Measurements from ENCODE around the gene RBM19.

The RBM19 gene

GRCh38 chr12:114011711-114012110 is 45.6 kb upstream of the RBM19 start:
- Histone ChIP-seq H3K27ac (no peak overlapping the region), H3K36me3 (no peaks in the 10 kb centered on the region), H3K4me3 (ENCODE audit: low read depth, low read length) (no peak overlapping the region), H3K27me3 (ENCODE audit: insufficient read depth, low read depth, severe bottlenecking) (peaks cover 59% of the 10 kb centered on the region), H3K9me3 (ENCODE audit: severe bottlenecking) (peaks cover 3% of the 10 kb centered on the region)
- TF ChIP-seq CTCF (IDR thresholded peaks at IDR 0.05; ENCODE audit: low read depth, low read length) = no peak
- DNase-seq = no peak

DNA sequence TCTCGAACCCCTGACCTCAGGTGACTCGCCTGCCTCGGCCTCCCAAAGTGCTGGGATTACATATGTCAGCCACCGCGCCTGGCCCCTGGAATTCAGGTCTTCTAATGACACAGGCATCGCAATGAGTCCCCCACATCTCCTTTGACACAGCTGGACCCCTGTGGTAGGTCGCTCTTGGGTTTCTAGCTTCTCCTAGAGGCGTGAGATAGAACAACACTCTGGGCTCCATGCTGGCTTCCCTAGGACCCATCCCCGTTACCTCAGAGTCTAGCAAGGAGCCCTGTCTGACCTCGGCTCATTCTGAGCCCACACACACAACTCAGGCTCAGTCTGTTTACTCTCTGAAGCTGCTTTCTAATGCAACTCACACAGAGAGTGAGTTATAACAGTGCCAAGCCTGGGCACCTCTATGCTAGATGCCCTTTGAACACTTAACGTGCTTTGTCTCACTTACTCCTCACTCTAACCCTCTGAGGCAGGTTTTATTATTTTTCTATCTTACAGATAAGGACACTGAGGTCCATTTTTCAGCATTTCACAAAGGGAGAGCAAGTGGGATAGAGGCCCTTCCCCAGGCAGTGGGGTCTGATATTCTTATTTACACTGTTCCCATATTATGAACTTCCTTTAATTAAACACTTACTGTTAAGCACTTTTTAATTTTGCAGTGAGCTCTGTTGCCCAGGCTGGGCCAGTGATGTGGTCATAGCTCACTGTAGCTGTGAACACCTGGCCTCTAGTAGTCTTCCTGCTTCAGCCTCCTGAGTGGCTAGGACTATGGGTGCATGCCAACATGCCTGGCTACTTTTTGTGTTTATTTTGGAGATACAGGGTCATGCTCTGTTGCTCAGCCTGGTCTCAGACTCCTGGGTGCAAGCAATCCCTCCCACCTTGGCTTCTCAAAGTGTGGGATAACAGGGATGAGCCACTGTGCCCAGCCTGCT is 40.6 kb upstream of the RBM19 start:
- Histone ChIP-seq H3K27ac (no peak overlapping the region), H3K4me3 (ENCODE audit: low read depth, low read length) (no peak overlapping the region), H3K27me3 (ENCODE audit: insufficient read depth, low read depth, severe bottlenecking) (peaks cover 77% of the 10 kb centered on the region), H3K9me3 (ENCODE audit: severe bottlenecking) (peaks cover 3% of the 10 kb centered on the region), H3K36me3 (no peaks in the 10 kb centered on the region)
- DNase-seq = no peak
- no peak for TF ChIP-seq CTCF (IDR thresholded peaks at IDR 0.05; ENCODE audit: low read depth, low read length)

DNA sequence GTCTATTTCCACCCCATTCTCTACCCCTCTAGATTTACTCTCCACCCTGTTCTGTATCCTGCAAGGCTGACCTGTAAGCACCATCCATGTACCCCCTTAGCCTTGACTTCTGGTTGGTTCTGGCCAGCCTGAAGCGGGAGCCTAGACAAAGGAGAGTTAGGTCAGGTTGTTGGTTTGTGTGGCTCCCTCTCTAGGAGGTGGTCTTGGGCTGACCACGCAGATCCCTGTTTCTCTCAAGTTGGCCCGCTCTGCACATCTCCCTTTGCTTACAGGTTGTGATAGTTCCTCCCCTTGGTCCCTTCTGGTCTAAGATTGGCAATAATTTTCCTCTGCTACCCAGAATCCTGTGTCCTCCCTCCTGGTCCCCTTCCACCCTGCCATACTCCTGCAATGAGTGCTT is 38.3 kb upstream of the RBM19 start:
- no peak overlapping the region for H3K4me3 ChIP-seq (ENCODE audit: low read depth, low read length)
- peaks cover 77% of the 10 kb centered on the region for H3K27me3 ChIP-seq (ENCODE audit: insufficient read depth, low read depth, severe bottlenecking)
- DNase-seq = no peak
- no peak for TF ChIP-seq CTCF (IDR thresholded peaks at IDR 0.05; ENCODE audit: low read depth, low read length)
- no peak overlapping the region for H3K27ac ChIP-seq
- H3K36me3 ChIP-seq = no peaks in the 10 kb centered on the region
- no peaks in the 10 kb centered on the region for H3K9me3 ChIP-seq (ENCODE audit: severe bottlenecking)

DNA sequence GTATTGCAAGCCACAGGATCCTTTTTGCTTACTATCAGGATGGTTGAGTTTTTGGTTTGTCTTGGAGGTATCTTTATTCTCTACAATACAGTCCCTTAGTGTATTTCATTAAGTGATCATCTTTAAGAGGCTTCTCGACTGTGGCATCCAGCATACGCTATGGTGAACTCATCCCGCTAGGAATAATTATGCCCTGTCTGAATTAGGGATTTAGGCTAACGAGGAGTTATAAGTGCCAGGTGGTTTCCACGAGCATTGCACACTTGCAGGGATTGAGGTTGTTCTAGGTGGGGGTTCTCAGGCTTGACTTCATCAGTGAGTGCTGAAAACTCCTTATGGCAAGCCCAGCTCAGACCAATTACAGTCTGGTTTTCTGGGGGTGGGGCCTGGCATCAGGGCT is 37.2 kb upstream of the RBM19 start:
- DNase-seq = no peak
- no peak for TF ChIP-seq CTCF (IDR thresholded peaks at IDR 0.05; ENCODE audit: low read depth, low read length)
- no peaks in the 10 kb centered on the region for H3K36me3 ChIP-seq
- H3K27me3 ChIP-seq (ENCODE audit: insufficient read depth, low read depth, severe bottlenecking) = peaks cover 78% of the 10 kb centered on the region
- H3K4me3 ChIP-seq (ENCODE audit: low read depth, low read length) = no peak overlapping the region
- H3K9me3 ChIP-seq (ENCODE audit: severe bottlenecking) = no peaks in the 10 kb centered on the region
- no peak overlapping the region for H3K27ac ChIP-seq

- no peak for TF ChIP-seq CTCF (IDR thresholded peaks at IDR 0.05; ENCODE audit: low read depth, low read length)
- no peak for DNase-seq
- Histone ChIP-seq H3K27me3 (ENCODE audit: insufficient read depth, low read depth, severe bottlenecking) (peaks cover 84% of the 10 kb centered on the region), H3K27ac (no peak overlapping the region), H3K9me3 (ENCODE audit: severe bottlenecking) (no peaks in the 10 kb centered on the region), H3K4me3 (ENCODE audit: low read depth, low read length) (no peak overlapping the region), H3K36me3 (no peaks in the 10 kb centered on the region)
Measured at GRCh38 chr12:114001511-114002340, 35.6 kb upstream of the RBM19 start.
